Measurements from ENCODE around the gene XPC. TPM values are rescaled to one million over a fixed set of nuclear protein-coding genes. Genes with fewer than 3 reads are reported as not detected.
A peak's percentile ranks its signal among the peaks of the same experiment; 100 is the strongest.

XPC gene
- total RNA-seq, 1 experiment from 2014 or later = 8.6 TPM

DNA sequence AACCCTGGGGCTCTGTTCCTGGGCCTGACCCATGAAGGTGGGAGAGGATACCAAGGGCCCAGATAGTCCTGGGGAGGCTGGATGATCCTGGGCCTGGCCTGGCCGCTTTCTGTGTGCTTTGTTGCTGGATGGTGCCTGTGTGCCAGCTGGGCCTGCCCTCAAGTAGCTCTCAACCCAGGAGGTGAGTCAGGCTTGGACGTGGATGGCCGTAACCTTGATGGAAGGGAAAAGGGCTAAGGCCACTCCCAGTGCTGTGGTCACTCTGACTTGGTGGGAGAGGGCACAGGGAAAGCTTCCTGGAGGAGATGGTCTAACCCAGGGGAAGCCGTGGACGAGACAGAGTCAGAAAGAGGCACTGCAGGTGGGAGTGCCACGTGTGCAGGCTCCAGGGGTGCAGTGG lies 44.1 kb downstream of the XPC start:
- DNase-seq (ENCODE audit: low spot score) = no peak

GRCh38 chr3:14133876-14134275 lies 44.5 kb downstream of the XPC start:
- no peak for DNase-seq (ENCODE audit: low spot score)

DNA sequence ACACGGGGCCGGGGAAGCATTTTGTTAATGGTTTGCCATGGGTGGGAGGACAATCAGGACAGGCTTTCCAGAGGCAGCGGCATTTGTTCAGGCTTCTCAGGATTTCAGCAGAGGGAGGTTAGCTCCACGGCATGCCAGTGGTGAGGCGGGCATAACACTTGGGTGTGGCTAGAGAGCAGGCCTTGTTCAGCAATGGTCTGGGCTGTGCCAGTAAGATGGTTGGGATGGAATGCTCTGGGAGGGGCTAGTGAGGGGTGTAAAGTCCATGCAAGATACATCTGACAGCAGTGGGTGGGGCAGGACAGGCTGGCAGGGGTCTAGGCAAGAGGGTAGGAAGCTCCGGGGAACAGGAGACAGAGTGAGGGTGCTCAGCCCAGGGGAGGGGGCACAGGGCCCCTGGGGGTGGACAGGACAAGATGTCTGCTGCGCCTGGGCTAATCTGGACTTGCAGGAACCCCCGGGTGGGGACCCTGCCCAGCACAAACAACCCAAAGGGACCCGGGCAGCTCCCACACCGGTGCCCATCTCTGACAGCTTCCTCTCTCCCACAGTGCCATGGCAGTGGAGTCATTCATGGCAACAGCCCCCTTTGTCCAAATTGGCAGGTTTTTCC lies 45.1 kb downstream of the XPC start:
- DNase-seq (ENCODE audit: low spot score) = peak; percentile 33

- DNase-seq (ENCODE audit: low spot score) = no peak
Measured at GRCh38 chr3:14132689-14133088, 45.7 kb downstream of the XPC start.

DNA sequence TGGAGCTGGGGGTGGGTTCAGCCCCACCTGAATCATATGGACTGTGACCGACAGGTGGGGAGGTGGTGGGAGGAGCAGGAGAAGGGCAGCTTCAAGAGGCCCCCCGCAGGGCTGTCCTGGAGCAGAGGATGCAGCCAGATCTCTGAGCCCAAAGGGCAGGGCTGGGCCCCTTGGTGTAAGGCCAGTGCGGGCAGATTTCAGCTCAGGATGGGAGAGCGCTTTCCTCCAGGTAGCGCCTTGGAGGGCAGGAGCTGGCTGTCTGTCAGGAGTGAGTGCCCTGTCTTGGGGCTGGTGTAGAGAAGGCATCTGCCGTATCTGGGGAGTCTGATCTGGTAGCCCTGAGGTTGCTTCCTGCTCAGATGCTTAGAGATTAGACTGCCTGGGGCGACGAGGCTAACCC lies 46.3 kb downstream of the XPC start:
- no peak for DNase-seq (ENCODE audit: low spot score)

DNA sequence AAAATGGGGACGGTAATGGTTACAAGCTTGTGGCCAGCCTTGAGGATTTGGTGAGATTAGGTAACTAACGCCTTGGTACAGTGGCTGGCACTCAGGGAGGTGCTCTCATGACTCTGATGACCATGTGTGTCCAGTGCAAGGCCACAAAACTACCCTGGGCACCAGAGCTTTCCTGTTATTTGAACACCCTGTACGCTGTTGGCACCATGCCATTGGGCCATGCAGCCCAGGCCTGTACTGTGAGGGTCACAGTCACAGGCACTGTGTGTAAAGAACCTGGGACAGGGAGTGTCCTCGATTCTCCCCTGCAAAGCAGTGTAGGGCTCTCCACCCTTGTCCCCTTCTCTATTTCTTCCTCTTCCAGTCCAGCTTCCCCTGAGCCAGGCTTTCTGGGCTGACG lies 47.3 kb downstream of the XPC start:
- no peak for DNase-seq (ENCODE audit: low spot score)

DNA sequence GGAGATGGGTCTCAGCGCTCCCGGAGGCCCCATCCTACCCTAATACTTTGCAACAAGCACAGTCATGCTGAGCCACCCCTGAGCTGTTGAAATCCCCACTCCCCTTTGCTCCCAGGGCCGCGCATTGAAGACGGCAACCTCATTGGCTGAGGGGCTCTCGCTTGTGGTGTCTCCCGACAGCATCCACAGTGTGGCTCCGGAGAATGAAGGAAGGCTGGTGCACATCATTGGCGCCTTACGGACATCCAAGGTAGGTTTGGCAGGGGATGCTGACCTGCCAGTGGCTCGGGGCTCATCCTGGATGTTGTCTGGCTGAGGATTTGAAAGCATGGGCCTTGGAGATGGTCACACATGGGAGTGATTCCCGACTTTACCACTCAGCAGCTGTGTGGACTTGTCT lies 47.7 kb downstream of the XPC start:
- DNase-seq (ENCODE audit: low spot score) = no peak

GRCh38 chr3:14130230-14130629 lies 48.2 kb downstream of the XPC start:
- no peak for DNase-seq (ENCODE audit: low spot score)

DNA sequence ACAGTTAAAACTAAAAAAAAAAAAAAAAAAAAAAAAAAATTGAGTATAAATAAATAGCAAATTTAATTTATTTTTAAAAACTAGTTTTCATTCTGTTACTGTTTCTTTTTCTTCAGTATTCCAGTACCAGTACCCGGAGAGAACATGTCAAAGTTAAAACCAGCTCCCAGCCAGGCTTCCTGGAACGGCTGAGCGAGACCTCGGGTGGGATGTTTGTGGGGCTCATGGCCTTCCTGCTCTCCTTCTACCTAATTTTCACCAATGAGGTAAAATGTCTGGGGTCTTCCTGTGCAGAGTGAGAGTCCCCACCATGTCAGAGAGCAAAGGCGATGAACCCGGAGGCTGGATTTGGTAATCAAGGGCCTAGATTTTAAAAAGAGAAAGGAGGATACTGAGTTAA lies 49.1 kb downstream of the XPC start:
- DNase-seq (ENCODE audit: low spot score) = no peak

DNA sequence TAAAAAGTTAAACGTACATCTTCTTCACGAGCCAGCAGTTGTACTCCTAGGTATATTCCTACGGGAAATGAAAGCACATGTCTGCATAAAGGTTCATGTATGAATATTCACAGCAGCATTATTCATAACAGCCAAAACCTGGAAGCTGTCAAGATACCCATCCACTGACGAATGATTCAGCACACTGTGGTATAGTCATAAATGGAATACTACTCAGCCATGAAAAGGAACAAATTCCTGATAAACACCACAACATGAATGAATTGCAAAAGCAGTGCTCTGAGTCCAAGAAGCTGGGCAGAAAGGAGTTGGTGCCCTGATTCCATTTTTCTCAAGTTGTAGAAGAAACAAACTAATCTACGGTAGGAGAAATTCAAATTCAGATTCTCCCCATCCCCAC lies 49.7 kb downstream of the XPC start:
- DNase-seq (ENCODE audit: low spot score) = no peak

GRCh38 chr3:14127516-14128161 lies 50.8 kb downstream of the XPC start:
- no peak for DNase-seq (ENCODE audit: low spot score)

DNA sequence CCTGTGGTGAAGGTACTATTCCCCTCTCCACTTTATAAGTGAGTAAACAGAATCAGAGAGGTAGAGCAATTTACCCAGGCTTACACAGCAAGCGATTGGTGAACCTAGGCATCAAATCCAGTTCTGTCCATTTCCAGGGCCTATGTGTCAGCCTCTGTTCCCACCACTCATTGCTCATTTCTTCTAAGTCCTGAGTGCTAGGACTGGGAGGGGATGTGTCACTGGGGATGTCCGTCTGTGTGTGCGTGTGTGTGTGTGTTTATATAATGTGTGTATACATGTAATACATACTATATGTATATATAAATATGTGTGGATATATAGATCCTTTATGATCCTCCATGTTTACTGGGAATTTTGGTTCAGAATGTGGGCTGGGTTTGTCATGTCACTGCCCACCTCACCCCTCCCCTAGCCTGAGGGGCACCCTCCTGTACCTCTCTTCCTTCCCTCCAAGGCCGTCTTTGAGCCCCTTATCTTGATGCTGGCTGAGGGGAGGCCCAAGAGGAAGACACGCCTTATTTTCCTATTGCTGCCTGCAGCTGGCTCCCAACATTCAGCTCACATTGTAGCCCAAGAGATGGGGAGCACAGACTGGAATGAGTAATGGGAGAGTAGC lies 51.4 kb downstream of the XPC start:
- DNase-seq (ENCODE audit: low spot score) = no peak

DNA sequence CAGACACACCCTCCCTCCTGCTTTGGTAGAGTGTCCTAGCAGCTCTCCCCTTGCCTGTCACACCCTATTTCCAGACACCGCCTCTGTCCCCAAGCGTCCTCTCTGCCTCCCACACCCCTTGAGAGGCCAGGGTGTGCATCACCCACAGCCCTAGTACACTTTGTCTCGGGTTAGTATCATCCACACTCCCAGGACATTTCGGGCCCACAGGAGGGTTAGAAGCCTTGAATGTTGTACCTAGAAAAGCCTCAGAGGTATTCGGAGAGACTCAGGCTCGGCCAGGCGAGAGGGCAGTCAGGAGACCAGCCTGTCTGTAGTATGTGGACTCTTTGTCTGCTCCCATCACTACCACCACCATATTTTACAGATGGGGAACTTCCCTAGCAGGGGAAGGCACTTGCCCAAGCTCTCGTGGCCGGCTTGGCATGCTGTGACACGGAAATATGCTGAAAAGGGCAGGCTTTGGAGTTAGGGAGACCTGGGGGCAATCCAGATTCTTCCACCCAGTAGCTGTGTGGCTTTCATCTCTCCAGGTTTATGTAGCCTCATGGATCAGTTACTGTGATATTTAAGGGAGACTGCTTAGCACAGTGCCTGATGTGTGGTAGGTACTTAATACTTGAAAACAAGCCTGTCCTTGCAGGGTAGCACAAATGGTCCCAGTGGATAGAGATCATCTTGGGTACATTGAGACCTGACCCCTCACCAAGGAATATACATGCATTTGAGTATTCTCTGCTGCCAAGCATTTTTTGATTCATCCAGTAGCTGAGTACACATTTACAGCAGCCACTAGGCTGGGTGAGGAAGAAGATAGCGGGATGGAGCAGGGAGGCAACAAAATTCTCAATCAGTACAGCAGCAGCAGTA lies 52.1 kb downstream of the XPC start:
- no peak for DNase-seq (ENCODE audit: low spot score)

DNA sequence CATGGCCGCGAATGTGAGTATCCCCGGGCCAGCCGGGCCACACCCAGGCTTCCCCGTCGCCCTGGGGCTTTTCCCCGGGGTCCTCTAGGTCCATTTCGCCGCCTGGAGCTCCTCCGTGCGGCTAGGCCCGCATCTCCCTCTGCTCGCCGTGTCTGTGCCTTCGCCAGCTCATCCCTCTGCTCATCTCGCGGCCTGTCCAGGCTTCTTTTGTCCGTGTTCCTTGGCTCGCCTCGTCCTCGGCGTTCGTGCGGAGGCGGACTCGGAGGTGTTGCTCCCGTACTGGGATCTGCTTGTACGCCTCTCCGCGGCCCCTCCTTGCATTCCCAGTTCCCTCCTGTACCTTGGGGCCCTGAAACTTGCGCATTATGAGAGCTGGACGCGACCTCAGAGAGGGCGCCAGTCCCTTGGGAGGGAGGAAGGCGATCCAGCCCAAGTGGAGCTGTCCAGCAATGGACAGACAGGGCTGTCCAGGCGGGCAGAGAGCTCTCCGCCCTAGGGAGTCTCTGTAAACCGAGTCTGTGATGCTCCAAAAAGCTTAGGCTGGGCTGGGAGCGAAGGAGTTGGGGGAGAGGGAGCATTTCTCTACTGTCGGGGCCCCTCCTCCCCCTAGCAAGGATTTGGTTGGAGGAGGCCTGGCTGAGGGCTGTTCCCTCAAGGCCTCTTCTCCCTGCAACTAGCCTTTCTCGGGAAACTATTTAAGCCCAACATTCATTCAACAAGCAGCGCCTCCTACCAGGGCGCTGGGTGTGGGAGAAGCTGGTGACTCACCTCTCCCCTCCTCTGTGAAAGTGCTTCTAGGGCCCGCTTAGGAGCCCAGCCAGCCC lies 53.0 kb downstream of the XPC start:
- peak; percentile 74 for DNase-seq (ENCODE audit: low spot score)

DNA sequence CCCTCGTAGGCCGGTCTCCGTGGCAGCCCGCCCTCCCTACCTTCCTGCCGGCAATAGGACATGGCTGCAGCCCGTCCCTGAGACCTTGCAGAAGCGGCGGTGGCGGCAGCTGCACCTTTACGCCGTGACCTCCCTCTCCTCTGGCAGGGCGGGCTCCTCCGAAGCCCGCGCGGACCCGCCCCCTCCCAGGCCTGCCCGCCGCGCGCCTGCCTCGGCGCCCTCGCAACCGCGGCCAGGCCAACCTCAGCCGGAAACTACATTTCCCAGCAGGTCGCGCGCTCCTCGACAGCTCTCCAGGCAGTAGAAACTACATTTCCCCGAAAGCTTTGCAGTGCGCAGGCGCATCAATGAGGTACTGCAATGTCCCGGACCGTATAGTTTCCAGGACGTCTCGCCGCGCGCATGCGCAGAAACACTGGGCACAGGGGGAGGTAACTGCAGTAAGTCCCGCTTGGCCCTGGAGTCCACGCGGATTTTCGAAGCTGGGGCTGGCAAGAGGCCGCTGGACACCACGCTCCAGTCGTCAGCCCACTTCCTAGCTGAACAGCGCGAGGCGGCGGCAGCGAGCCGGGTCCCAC lies 53.7 kb downstream of the XPC start, which contains the start of the genes CHCHD4 and TMEM43:
CHCHD4 (minus strand) TSS at position 256 of the 578 bp plus-strand sequence; CDS start at position 62, 194 bp downstream.
TMEM43 (plus strand) TSS at position 438 of the 578 bp plus-strand sequence. CDS start 142 bp downstream, outside the sequence.
- DNase-seq (ENCODE audit: low spot score) = peak; percentile 94

DNA sequence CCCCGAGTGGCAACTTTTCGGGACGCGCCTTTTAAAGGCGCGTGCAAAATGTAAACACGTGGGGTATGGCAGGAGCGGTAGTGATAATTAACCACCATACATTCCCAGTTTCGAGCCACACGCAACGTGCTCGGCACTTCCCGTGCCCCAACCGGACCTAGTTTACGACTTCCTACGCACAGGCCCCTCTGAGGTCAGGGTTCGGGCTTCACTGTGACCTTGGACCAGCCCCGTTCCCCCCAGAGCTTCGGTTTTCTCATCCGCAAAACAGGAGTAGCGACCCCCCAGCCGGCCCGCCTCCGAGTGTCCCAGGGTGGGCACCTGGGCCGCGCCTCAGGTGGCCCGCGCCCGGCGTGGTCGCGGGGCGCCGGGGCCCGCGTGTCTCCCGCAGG lies 54.2 kb downstream of the XPC start:
- peak; percentile 42 for DNase-seq (ENCODE audit: low spot score)

DNA sequence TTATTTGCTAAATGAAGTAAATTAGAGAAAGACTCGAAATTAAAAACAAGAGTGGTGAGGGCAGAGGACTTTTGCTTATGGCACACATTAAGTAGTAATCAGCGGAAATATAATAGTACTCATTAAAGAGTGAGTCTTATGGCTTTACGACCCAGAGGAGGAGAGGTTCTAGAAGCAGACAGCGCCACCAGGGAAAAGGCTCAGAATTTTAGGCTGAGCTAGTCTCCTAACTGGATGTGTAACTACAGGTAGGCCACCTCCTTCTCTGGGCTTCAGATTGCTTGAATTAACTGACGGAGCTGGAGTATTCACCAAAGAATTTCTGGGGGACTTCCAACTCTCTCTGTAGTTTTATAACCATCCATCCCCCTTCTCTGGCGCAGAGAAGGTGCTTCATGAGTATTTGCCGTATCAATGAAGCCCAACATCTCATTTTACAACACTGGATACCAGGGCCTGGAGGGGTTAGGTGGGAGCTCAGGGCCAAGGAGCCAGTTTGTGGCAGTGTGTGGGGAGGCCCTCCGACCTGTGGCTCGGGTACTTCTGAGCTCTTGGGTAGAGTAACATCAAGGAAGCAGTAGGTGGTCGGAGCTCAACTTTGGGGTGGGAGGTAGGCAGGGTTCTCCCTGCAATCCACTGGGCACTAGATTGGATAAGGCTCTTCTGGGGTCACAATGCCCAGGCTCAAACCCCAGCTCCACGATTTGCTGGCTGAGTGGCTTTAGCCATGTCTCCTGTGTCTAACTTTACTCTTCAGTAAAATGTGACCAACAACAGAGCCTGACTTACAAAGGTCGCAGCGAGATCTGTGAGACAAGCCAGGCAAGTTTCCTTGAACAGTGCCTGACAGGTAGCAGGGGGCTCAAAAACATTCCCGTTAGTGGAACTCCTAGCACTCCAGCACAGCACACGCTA lies 54.8 kb downstream of the XPC start:
- DNase-seq (ENCODE audit: low spot score) = no peak

GRCh38 chr3:14122301-14122700 lies 56.1 kb downstream of the XPC start:
- no peak for DNase-seq (ENCODE audit: low spot score)

GRCh38 chr3:14121859-14122258 lies 56.5 kb downstream of the XPC start:
- no peak for DNase-seq (ENCODE audit: low spot score)

All from HT-29 (cell line).